GM21717 (cell line): ENCODE measurements around the gene REG1A.

Experiments
- ATAC-seq: cut with Tn5 transposase; IDR thresholded peaks from one replicate; pipeline ENCODE4 v1.9.1; 2021; ENCODE audit warnings: mild to moderate bottlenecking, moderate library complexity; ENCODE audit not compliant: unreplicated experiment

REG1A gene

DNA sequence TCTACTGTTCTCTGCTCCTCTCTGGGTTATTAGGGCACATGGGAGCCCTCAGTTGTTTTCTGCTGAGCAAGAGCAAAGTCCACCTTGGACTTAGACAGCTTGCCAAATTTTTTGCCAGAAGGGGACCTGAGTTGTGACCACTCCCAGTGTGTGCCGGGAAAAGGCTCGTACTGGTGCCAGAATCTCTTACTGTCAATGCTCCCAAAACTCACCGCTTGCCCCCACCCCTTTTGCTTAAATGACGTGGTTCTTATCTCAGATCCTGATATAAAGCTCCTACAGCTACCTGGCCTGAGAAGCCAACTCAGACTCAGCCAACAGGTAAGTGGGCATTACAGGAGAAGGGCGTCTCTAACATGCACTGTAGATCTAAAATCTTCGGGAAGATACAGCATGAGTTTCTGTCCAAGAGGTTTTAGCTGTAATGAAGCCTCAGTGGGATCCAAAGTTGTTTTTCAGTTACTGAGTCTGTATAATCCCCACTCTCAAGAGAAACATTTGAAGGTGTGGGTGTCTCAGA lies at the start of gene REG1A:
Gene REG1A (plus strand): TSS at position 295 of the 520 bp plus-strand sequence. CDS start 374 bp downstream, outside the sequence.
- no peak for ATAC-seq

DNA sequence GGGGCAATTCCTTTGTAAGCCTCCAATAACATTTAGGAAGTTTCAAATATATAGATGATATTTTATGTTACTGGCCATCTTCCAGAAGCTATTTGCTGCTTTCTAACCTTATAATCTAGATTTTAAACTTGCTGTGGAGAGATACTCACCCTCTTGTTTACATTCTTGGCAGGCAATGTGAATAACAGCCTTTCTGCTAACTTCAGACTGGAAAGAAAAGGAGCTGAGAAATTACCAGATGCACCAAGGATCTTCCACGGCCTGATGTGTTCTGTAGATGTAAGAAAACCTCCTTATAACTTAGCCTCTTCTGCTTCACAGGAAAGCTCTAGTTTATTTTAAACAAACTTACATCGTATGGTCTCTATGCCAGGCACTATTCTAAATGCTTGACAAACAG lies 49.2 kb upstream of the REG1A start:
- no peak for ATAC-seq

GRCh38 chr2:79082987-79083386 lies 37.3 kb upstream of the REG1A start:
- no peak for ATAC-seq

DNA sequence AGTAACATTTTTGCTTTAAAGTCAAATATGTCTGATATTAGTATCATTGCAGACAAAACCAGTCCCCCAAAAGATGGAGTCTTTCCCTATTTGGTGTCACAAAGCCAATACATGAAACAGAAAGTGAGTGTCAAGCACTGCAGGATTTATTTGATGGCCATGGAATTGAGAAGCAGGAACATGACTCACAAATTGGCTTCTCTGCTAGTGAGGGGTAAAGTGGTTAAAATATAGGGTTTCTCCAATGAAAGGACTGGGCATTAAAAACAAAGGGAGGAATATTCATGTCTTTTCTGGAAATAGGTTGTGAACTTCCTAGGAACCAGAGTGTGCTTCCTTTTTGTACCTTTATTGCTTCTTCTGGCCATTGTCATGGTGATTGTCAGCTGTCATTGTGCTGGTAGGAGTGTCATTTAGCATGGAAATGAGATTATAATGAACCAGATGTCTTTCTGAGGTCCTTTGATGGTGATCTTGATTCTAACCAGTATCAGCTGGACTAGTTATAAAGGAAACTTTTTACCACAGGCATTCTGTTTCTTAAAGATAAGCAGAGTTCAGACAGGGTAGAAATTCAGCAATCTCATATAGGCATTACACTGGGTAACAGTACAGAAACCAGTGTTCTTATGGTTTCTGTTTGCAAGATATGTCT lies 36.6 kb upstream of the REG1A start:
- no peak for ATAC-seq

GRCh38 chr2:79084495-79085135 lies 35.7 kb upstream of the REG1A start:
- no peak for ATAC-seq

- no peak for ATAC-seq
These were observed 34.9 kb upstream of the REG1A start for GRCh38 chr2:79085382-79085781.

- ATAC-seq, result no peak
These were observed 34.0 kb upstream of the REG1A start for GRCh38 chr2:79086255-79086654.

DNA sequence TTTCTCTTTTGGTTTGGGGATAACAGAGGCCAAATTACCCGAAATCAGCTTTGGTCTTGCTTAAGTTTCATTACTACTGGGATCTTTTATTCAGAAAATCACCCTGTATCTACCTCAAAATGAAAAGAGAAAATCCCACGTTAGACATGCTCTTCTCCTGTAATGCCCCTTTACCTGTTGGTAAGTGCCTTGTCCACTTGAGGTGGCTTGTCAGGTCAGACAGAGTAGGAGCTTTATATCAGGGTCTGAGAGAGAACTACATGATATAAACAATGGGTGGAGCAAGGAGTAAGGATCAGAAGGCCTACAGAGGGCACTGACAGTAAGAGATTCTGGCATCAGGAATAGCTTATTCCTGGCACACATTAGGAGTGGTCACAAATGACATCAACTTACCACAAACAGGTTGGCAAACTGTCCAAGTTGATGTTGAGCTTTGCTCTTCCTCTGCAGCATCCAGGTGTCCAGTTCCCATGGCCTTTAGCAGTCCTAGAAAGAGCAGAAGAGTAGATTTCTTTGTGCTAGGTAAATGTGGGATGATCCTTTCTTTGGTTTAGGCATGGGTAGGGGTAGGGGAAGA lies 32.4 kb upstream of the REG1A start, which contains the start of gene REG1B:
Gene REG1B (minus strand): TSS at position 209 of the 580 bp plus-strand sequence. CDS start 381 bp downstream, outside the sequence.
- ATAC-seq, result no peak

GRCh38 chr2:79090693-79091092 lies 29.6 kb upstream of the REG1A start:
- no peak for ATAC-seq

GRCh38 chr2:79097843-79098242 lies 22.4 kb upstream of the REG1A start:
- ATAC-seq, result no peak

DNA sequence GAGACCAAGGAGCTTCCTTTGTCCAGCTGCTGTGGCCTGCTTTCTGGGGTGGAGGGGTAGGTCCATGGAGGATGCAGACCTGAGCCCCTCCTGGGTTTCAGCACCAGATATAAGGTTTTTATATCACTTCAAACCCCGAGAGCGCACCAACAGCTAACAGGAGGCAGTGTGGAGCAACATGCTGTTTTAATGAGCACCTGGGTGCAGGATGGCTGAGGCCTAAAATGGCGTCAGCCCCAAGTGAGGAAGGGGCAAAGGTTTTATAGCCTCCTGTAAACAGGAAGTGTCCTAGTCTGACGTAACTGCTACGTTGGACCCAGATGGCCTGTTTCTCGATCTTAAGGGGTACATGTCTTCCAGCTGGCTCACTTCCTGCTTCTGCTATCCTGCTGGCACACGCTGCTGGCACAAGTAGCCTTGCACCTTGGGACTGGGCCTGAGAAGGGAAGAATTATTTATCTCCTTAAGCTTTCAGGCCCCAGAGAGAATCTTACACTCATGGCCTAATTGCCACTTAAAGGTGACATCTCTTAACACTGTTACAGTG lies 21.1 kb upstream of the REG1A start:
- no peak for ATAC-seq

DNA sequence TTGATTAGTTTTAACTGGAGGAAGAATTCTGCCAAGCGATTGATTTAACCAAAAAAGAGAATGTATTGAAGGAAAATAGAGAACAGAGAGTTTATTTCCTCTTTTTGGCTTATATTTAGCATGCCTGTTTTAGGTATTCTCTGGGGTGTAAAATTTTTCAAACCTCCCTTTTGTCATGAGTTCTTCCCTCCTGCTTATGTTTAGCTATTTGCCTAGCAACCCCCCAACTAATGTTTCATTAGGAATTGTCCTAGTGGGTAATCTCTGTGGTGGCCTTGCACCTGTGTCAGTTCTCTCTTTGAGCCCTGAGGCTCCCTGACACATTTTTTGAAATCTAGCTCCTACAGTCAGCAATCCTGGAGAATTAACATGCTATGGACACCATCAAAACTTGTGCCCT lies 20.0 kb upstream of the REG1A start:
- no peak for ATAC-seq

DNA sequence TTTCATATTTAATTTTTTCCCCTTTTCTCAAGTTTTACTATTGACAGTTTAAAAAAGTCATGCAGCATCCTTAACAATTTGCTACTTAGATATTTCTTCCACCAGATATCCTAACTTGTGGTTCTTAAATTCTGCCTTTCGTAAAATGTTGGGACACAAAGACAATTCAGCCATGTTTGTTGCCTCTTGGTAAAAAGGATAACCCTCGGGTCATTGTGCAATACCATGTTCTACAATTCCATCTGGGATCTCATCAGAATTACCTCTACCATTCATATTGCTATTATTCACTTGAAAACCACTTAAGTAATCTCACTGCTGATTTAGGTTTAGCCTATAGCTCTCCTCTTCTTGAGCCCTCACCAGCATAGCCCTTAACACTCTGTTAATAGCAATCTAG lies 19.3 kb upstream of the REG1A start:
- ATAC-seq, result no peak

GRCh38 chr2:79103214-79103613 lies 17.1 kb upstream of the REG1A start:
- ATAC-seq, result no peak

DNA sequence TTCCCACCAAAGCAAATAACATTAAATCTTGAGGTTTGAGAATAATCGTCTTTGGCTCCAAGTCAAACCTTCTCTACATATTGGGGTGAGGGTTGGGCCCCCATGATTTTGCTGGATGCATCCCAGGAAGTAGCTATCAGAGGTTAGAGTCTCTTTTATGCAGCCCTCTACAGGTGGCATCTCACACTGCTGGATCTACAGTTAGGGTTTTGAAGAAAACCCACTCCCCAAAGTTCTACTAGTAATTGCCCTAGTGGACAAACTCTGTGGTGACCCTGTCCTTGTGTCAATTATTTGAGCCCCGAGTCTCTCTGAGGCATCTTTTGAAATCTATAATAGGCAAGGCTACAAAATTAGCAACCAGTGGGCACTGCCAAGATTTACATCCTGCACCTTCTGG lies 15.0 kb upstream of the REG1A start:
- ATAC-seq, result no peak

- ATAC-seq, result no peak
These were observed 8.0 kb upstream of the REG1A start for GRCh38 chr2:79112269-79112668.

DNA sequence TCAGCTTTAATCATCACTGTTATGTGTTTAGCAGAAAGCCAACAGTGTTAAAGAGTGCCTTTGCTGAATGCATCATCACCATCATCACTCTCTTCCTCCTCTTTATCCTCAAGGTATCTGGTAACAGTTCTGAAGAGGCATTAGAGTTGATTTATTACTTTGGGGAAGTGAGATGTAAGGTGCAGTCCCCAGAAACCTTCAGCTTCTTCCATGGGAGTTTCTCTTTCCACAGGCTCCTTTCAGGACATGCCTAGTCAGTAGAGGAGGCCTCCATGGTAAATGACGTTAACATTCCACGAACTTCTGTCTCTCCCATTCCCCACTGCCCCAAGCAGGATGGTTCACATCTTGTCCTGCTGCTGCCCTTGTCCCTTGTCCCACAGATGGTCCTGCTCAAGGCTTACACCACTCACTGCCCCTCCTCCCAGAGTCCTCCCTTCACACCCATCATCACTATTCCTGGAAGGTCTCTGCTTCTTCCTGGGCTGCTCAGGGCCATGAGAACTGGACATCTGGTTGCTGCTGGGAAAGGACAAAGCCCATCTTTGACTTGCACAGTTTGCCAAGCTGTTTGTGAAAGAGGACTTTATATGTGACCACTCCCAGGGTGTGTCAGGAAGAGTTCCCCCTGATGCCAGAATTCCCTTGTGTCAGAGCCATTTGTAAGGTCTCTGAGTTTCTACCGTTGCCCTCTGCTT lies 5.3 kb upstream of the REG1A start:
- no peak for ATAC-seq

- ATAC-seq, result no peak
These were observed 3.0 kb upstream of the REG1A start for GRCh38 chr2:79116997-79117928.

GRCh38 chr2:79122676-79123075 lies 2.4 kb downstream of the REG1A start:
- ATAC-seq, result no peak
